ENCODE results near the gene EXOC4. TPM values are rescaled to one million over a fixed set of nuclear protein-coding genes. Genes with fewer than 3 reads are reported as not detected.

The EXOC4 gene
- total and polyA plus RNA-seq, 2 of the 8 experiments (the other 6 are each of a cell fraction or from before 2014, with no cell fraction given): 27.0 to 67.3 TPM

DNA sequence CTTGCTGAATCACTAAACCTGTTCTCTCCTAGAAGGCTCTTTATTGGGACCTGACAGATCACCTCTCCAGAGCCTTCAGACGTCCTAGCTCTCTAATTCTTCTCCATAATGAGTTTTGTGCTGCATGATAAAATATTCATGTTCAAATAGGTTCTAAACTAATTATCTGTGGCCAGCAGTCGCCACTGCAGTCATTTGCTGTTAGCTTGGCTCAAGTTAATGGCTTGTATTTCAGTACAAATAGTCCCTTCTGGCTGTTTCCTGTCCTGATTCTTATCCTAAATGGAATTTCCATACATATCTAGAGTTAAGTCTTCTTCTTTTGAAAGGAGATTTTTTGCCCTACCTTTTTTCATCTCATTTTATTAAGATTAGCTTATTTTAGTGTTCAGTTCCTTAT, 303.2 kb downstream of the EXOC4 start:
- Histone ChIP-seq H3K56ac (replicated peaks; ENCODE audit: insufficient read length, low read depth, low read length) (no peak overlapping the region), H3K4me1 (replicated peaks in 1 of 4; ENCODE audit: control insufficient read depth in 3 of 4, insufficient read depth in 4 of 4, low read length in 3 of 4) (peaks cover 0 to 2% (median 0%) of the 10 kb centered on the region in 4 experiments; a peak in 1 of 7 replicates), H4K20me1 (replicated peaks in 1 of 2; ENCODE audit: control insufficient read depth in 1 of 2, insufficient read depth in 2 of 2, low read length in 2 of 2) (no peaks in the 10 kb centered on the region), H2BK12ac (ENCODE audit: low read depth, low read length) (no peak overlapping the region), H3K18ac (ENCODE audit: extremely low read depth, low read length) (no peak overlapping the region), H2BK20ac (ENCODE audit: low read length) (no peak overlapping the region), H3K36me3 (ENCODE audit: control insufficient read depth in 2 of 4, insufficient read depth in 4 of 4, low read length in 3 of 4) (no peaks in the 10 kb centered on the region), H4K8ac (ENCODE audit: extremely low read depth, insufficient read depth, low read length) (no peak overlapping the region), H3K27ac (ENCODE audit: low read depth, low read length) (no peak overlapping the region), H3K27me3 (replicated peaks in 1 of 4; ENCODE audit: control insufficient read depth in 3 of 4, extremely low read depth in 1 of 4, insufficient read depth in 3 of 4, low read length in 3 of 4) (no peaks in the 10 kb centered on the region), H3K79me1 (ENCODE audit: low read depth, low read length) (no peaks in the 10 kb centered on the region), H2AFZ (ENCODE audit: low read length) (no peak overlapping the region), H4K91ac (replicated peaks; ENCODE audit: insufficient read length, low read length) (no peak overlapping the region), H3K79me2 (ENCODE audit: control insufficient read depth in 1 of 2, insufficient read depth in 2 of 2, low read length in 2 of 2) (no peaks in the 10 kb centered on the region), H3K9ac (replicated peaks in 1 of 4; ENCODE audit: extremely low read depth in 1 of 4, low read depth in 3 of 4, low read length in 3 of 4) (no peak overlapping the region), H3K23me2 (ENCODE audit: low read depth, low read length) (no peaks in the 10 kb centered on the region; the same call in 1 of the 2 replicates), H2BK15ac (ENCODE audit: low read length) (no peak overlapping the region), H3K9me3 (ENCODE audit: insufficient read depth in 2 of 2, low read depth in 1 of 2, low read length in 1 of 2) (no peaks in the 10 kb centered on the region), H3K4me2 (ENCODE audit: insufficient read depth in 1 of 2, low read depth in 2 of 2, low read length in 2 of 2) (no peak overlapping the region), H3K4me3 (ENCODE audit: extremely low read depth in 1 of 4, insufficient read depth in 2 of 4, low read depth in 3 of 4, low read length in 4 of 4) (no peak overlapping the region), H3K23ac (ENCODE audit: insufficient read length) (no peak overlapping the region), H2AK5ac (ENCODE audit: low read depth, low read length) (no peak overlapping the region), H3K4ac (replicated peaks; ENCODE audit: insufficient read length, low read depth, low read length) (no peak overlapping the region), H2BK120ac (replicated peaks; ENCODE audit: low read depth, low read length) (no peak overlapping the region), H3K14ac (ENCODE audit: insufficient read length) (no peak overlapping the region), H2BK5ac (ENCODE audit: low read depth, low read length) (no peak overlapping the region), H4K5ac (ENCODE audit: insufficient read length, low read depth, low read length) (no peak overlapping the region)
- 50% methylated on average over 2 of the region's 2 CpGs; no CpG with 5 or more reads in 1 of the 2 experiments for WGBS, 2 experiments (ENCODE audit: extremely low coverage in 1 of 2, insufficient coverage in 1 of 2, insufficient read length in 1 of 2, insufficient replicate concordance in 2 of 2, low coverage in 1 of 2, low lambda C conversion rate in 2 of 2, missing lambda C conversion rate in 1 of 2)
- CTCF ChIA-PET (ENCODE audit: partially characterized antibody): interaction anchor here (1.0 to 1.6 kb wide), 2 partner anchors 9 to 58 kb away, joined by 3 to 6 read pairs; no protein-coding TSS in a partner anchor
- TF ChIP-seq GTF2F1 (IDR thresholded peaks at IDR 0.05; ENCODE audit: borderline replicate concordance, low read depth, low read length): no peak
- no peak for TF ChIP-seq SP4 (IDR thresholded peaks at IDR 0.05; ENCODE audit: low read length)
- no peak for TF ChIP-seq RAD21 (IDR thresholded peaks at IDR 0.05 in 1 of 2, conservative IDR thresholded peaks at IDR 0.05 in 1 of 2; ENCODE audit: low read depth in 2 of 2, low read length in 2 of 2)
- TF ChIP-seq YY1 (IDR thresholded peaks at IDR 0.05; ENCODE audit: low read depth, low read length): no peak
- no peak for TF ChIP-seq RXRA (IDR thresholded peaks at IDR 0.05; ENCODE audit: insufficient read depth, low read depth, low read length)
- TF ChIP-seq CBX5 (IDR thresholded peaks at IDR 0.05; ENCODE audit: low read depth, low read length): no peak
- TF ChIP-seq CEBPB (IDR thresholded peaks at IDR 0.05; ENCODE audit: low read depth, low read length): no peak
- no peak for TF ChIP-seq CBX8 (IDR thresholded peaks at IDR 0.05; ENCODE audit: borderline replicate concordance, low read depth, low read length)
- TF ChIP-seq SP1 (IDR thresholded peaks at IDR 0.05; ENCODE audit: low read depth, low read length): no peak
- no peak for TF ChIP-seq TEAD4 (IDR thresholded peaks at IDR 0.05; ENCODE audit: low read depth, low read length)
- TF ChIP-seq JUN (IDR thresholded peaks at IDR 0.05; ENCODE audit: low read depth, low read length): no peak
- DNase-seq (ENCODE audit: low read depth in 1 of 2, low spot score in 2 of 2) (no peak), FAIRE-seq (no peak)
- POLR2A ChIA-PET (ENCODE audit: partially characterized antibody): no interaction called here
